ENCODE results near the gene RPL10A.
"Not testable (repeated sequence)": the region's sequence is repeated elsewhere in the genome, so short reads cannot be mapped to it uniquely, and the experiment has no call there.

RPL10A gene

DNA sequence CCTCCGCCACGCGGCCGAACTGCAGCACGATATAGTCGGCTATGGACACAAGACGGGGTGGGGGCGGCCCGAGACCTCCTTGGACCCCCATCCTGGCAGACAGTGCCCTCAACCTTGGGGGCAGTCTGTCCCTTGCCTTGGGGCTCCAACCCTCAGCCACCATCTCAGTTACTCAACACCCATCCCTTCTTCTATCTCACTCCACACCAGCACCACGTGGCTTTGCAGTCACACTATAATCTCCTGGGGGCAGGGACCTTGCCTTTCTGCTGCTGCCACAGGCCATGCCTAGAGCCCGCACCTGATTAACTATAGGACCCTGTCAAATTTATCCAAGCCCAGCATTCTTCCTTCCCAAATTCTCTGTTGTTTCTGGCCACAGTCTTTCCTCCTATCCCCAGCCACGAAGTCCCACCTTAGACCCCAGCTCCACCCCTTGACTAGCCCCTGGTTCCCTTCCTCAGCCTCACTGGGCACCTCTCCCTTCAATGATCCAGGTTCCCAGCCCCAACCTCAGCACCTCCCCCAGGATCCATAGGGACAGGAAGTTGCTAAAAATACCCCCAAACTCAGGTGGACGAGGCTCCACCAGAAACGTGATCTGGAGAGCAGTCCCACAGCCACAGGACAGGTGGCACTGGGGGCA is 30.3 kb downstream of the RPL10A start:
- H3K4me3 ChIP-seq: peak overlapping the region; percentile 71 to 88 (median 80)
- peak overlapping the region in 19 of 21 experiments; percentile 74 to 99 (median 97) for H3K27ac ChIP-seq

DNA sequence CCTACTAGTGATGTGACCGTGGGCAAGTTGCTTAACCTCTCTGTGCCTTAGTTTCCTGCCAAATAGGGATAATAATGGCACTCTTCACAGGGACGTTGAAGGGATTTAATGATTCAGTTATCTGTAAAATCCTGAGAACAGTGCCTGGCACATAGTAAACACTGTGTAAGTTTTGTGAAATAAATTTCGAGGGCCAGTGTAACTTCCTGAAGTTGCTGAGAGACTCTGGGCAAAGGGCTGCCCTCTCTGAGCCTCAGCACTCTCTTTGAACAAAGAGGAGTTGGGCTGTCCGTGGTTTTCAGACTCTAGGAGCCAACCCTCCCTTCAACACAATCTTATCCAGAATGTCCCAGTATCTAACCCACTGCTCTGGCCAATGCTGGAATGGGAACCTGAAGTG is 31.2 kb downstream of the RPL10A start:
- H3K27ac ChIP-seq: no peak overlapping the region

DNA sequence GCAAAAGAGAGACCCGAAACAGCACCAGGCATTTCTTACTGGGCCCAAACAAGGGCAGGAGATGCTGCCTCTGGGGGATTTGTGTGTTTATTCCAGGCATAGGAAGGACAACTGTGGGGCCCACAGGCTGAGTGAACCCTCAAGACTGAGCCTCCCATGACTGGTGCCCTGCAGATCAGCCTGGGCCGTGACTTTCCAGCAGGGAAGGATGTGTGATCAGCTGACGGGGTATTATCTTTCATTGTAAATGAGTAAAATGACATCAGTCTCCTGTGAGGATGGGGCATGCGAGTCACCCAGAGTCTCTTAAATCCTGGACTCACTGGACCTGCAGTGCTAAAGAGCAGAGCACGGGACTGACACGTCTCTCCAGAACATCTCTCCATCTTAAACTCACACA is 32.6 kb downstream of the RPL10A start:
- Histone ChIP-seq H3K27ac (no peak overlapping the region), H3K4me3 (no peak overlapping the region)

More for the DNA sequence above, 31.2 kb downstream of the RPL10A start:
- H3K4me3 ChIP-seq: no peak overlapping the region

DNA sequence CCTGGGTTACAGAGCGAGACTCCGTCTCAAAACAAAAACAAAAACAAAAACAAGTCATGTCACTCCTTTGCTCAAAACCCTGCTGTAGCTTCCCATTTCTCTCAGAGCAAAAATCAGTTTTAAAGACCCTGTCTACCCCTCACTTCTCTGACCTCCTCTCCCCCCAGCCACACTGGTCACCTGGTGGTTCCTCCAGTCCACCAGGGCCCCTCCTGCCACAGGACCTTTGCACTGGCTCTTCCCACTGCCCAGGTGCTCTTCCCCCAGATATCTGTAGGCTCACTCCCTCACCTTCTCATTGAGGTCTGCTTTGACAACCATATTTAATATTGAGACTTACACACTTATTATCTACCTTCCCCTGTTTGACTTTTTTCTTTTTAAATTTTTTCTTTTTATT is 33.6 kb downstream of the RPL10A start:
- H3K4me3 ChIP-seq: no peak overlapping the region
- no peak overlapping the region for H3K27ac ChIP-seq

DNA sequence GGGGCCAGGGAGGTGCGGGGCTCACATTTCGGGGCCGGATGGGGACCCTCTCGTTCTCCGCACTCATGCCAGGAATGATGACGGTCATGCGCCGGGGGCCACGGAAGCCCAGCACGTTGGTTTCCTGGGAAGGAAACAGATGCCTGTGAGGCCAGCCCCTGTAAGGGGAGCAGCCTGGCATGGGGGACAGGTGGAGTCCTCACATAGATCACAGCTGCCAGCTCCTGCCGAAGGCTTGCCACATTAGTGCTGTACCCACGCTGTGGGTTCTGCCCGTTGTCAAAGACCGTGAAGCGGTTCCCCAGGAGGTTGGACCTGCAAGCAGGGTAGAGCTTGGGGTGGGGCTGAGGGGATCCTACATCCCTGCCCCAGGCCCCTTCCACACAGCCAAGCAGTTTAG is 35.3 kb downstream of the RPL10A start:
- Histone ChIP-seq H3K27ac (no peak overlapping the region), H3K4me3 (no peak overlapping the region)

DNA sequence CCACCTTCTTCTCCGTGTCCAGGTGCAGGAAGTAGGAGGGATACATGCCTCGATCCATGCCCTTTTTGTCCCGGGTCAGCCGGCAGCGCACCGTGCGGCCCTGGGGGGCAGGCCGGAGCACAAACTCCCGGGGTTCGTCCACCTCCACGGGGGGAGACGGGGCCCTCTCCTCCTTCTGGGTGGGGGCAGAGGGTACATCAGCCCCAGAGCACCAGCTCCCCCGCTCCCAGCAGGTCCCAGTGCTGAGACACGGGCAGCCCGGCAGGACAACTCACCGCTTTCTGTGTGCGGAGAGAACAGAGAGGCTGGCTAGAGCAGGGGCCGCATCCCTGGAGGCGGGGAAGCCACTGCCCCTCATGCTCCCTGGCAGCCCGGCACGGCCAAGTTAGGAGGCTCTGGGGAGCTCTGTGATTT is 37.8 kb downstream of the RPL10A start:
- no peak overlapping the region for H3K4me3 ChIP-seq
- H3K27ac ChIP-seq: no peak overlapping the region

DNA sequence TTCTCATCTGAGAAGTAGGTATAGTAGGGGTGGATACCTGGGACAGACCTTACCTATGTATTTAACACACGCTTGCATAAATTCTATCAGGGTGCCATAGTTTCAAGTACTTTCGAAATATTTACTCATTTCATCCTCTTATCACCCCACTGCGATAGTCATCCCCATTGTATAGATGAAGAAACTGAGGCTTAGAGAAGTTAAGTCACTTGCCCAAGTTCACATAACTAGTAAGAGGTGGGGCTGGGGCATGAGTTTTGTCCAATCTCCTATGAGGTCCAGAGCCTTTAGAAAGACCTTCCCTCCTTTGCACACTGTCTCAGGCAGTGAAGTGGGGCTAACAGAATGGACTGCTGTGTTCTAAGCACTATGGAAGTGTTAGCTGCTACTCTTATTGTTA is 38.3 kb downstream of the RPL10A start:
- H3K27ac ChIP-seq: no peak overlapping the region
- H3K4me3 ChIP-seq: no peak overlapping the region

DNA sequence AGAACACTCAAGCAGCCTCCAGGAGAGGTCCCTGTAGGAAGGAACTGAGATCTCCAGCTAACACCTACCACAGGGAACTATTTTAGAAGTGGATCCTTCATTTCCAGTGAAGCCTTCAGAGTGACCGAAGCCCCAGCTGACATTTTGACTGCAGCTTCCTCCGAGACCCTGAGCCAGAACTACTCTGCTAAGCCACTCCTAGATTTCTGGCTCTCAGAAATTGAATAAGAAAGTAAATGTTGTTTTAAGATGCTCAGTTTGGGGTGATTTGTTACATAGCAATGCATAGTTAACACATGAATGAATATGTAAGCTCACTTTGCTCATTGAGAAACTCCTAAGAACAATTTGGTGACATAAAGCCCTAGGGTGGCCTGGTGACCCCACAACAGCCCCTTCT is 39.0 kb downstream of the RPL10A start:
- no peak overlapping the region for H3K27ac ChIP-seq
- no peak overlapping the region for H3K4me3 ChIP-seq

DNA sequence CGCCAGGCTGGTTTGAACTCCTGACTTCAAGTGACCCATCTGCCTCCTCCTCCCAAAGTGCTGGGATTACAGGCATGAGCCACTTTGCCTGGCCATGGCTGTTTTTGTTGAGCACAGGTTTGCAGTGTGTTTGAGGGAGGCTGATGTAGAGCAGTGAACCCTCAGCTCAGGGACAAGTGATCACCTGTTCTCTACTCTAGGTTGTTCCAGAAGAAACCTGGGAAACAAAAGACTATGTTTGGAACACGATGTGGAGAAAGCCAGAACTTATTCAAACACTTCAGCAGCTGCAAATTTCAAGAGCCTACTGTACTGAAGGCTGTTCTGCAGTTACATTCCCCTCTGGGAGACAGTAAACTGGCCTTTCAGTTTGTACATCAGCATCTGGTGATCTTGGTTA is 39.8 kb downstream of the RPL10A start:
- no peak overlapping the region for H3K27ac ChIP-seq
- H3K4me3 ChIP-seq: no peak overlapping the region

DNA sequence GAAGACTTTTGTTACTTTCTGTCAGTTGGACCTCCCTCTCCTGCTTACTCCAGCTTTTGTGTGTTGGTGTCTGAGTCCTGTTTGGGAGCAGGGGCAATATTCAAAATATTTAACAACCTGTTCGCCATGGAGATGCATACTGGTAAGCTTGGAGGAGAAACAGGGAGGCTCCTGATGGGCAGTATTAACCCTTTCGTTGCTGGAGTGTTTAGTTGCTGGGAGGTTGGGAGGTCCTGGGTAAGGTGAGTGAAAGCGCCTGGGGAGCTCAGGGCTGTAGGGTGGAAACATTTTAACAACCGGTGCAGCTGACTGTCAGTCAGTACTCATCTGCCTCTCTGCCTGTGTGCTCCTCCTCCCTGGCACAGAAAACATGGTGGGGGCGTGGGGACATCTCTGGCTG is 40.3 kb downstream of the RPL10A start:
- no peak overlapping the region for H3K27ac ChIP-seq

DNA sequence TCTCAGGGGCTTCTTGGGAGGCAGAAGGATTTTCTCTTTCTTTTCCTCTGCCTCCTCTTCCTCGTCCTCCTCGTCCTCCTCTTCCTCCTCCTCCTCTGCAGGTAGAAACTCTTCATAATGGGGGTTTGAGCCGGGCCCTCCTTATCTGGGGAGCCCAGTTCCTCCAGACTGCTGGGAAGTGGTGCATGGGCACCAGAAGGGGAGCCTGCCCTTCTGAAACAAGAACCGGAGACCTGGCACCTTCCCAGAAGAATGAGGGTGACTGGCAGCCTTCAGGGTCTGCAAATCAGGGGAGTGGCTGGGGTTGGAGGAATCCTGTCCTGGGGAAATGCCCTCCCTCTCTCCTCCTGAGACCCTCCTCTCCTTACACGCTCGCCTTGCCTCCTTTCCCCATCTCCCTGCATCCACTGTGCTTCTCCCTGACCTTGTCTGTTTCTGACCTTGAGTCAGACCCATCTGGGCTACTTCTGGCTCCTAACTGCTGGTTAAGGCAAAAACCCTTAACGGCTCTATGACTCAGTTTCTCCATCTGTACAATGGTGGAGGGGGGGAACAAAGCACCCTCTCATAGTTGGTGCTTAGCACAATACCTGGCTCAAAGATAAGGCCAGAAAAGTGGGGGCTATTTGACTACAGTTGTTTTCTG is 42.8 kb downstream of the RPL10A start:
- H3K27ac ChIP-seq: no peak overlapping the region

More for the DNA sequence above, 40.3 kb downstream of the RPL10A start:
- no peak overlapping the region for H3K4me3 ChIP-seq

DNA sequence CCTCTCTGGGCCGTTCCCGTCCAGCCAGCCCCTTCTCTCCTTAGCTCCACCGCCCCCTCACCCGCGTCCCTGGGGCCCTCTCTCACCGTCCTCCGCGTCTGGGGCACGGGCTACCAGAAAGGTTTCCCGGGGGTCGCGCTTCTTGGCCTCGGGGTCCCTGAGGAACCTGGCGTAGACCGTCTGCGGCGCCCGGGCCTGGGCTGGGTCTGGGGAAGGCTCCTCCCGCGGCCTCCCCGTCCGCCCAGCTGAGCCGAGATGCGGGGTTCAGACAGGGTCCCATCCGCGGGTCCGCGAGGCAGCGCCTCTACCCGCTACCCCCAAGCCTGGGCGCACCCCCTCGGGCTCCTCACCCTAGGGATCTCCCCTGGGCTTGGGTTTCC is 43.4 kb downstream of the RPL10A start:
- Histone ChIP-seq H3K4me3 (no peak overlapping the region), H3K27ac (no peak overlapping the region)

More for the DNA sequence above, 42.8 kb downstream of the RPL10A start:
- no peak overlapping the region for H3K4me3 ChIP-seq

DNA sequence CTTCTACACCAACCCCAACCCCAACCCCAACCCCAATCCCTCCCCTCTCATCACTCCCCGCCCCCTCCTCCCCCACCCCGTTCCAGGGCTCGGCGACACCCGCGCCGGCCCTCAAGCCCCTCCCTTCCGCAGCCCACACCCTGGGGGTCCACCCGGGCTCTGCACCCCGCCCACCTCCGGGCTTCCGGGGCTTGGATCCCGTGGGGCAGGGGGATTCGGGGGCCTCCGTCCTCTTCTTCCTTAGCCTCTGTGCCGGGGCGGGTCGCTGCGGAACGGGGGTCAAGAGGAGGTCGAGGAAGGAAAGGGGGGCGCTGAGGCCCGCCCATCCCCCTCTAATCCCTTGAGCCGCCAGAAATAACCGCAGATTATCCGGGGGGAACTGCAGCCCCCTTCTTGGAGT is 43.8 kb downstream of the RPL10A start:
- H3K4me3 ChIP-seq: no peak overlapping the region

DNA sequence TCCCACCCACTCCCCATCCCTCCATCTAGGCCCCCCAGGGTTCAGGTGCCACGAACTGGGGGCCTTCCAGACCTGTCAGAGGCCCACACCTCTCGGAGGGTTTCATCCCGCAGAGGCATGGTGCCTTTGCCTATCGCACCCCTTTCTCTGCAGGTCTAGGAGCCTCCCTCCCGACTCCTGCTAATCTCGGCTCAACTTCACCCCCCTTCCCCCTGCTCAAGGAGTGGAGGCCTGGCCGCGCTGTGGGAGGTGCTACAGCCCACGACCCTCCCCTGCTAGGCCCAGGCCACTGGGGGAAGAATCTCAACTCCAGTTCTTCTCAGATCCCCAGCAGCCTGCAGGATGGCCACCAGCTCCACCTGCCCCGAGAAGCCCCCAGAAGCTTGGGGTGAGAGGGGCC is 44.5 kb downstream of the RPL10A start, which contains the start of gene TULP1:
TULP1 (minus strand) TSS at position 157 of the 400 bp plus-strand sequence; CDS start at position 119, 38 bp downstream.
- Histone ChIP-seq H3K4me3 (no peak within 1 kb of the TSS), H3K27ac (no peak within 1 kb of the TSS)

More for the DNA sequence above, 43.8 kb downstream of the RPL10A start:
- no peak overlapping the region for H3K27ac ChIP-seq

DNA sequence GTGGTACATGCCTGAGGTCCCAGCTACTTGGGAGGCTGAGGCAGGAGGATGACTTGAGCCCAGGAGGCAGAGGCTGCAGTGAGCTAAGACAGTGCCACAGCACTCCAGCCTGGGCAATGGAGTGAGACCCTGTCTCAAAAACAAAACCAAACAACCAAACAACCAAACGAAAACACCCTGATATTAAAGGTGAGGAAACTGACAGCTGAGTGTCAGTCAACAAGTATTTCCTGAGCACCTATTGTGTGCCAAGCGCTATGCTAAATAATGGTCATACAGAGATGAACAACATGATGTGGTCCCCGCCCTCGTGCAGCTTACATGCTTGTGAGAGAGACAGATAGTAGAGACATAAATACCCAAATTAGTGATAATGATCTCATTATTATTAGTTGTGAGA is 46.4 kb downstream of the RPL10A start:
- H3K27ac ChIP-seq: no peak overlapping the region
- H3K4me3 ChIP-seq: no peak overlapping the region

DNA sequence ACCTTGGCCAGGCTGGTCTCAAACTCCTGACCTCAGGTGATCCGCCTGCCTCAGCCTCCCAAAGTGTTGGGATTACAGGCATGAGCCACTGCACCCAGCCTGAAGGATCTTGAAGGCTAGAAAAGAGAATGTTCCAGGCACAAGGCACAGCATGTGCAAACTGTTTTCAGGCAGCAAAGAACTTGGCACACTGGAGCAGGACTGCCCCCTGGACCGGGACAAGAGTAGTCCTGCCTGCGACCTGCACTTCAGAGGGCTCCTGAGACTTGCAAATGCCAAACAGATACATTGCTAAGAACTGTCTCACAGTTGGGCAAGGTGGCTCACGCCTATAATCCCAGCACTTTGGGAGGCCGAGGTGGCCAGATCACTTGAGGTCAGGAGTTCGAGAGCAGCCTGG is 47.7 kb downstream of the RPL10A start:
- H3K27ac ChIP-seq, H3K4me3 ChIP-seq: not testable (repeated sequence)

DNA sequence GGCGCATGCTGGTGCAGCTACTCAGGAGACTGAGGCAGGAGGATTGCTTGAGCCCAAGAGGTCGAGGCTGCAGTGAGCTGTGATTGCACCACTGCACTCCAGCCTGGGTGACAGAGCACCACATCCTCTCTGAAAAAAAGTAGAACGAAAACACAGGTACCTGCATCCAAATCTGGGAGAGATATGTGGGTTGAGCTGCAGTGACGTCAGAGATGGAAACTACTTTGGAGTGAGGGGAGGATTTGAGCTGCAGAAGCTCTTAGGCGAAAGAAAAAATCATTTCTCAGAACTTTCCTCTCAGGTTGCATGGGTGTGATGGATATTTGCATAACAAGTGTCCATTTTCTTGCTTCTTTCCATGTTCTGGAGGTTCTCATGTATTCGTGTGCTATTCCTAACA is 48.5 kb downstream of the RPL10A start:
- no peak overlapping the region for H3K4me3 ChIP-seq

DNA sequence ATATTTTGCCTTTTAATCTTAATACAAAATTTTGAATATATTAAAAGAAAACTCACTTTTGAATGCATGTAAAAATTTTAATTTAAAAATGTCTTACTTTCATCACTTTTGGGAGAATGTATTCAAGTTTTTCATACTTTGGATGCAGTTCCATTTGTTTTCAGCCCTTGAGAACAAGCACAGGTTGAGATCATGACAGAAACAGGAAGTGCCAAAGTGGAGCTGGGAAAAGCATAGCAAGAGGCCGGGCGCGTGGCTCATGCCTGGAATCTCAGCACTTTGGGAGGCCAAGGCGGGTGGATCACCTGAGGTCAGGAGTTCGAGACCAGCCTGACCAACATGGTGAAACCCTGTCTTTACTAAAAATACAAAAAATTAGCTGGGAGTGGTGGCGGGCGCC is 49.8 kb downstream of the RPL10A start:
- not testable (repeated sequence) for H3K4me3 ChIP-seq, H3K27ac ChIP-seq

More for the DNA sequence above, 48.5 kb downstream of the RPL10A start:
- H3K27ac ChIP-seq: no peak overlapping the region

DNA sequence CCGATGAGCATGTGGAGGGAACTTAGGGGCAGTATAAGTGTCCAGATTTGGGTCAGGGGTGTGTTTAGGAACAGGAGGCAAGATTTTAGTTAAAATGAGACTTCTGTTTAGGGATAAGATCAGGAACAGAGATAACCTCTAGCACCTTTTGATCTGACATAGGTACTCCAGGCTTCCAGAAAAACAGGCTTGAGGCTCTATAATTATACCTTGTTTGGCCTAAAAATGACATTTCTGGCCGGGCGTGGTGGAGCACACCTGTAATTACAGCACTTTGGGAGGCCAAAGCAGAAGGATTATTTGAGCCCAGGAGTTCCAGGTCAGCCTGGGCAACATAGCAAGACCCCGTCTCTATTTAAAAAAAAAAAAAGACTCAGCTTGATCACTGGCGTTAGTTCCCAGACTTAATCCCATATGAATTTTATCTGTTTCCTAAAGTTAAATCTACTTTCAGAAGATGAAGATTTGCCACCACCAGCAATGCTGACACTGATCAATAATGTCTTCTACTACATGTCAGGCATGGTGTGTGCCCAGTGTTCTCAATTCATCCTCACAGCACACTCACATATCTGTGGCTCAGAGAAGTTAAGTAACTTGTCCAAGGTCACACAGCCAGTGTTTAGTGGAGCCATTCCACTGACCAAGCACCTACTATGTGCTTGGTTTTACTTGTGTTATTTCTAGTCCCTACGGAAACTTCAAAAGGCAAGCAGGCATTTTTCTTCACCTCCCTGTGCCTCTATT is 50.5 kb downstream of the RPL10A start:
- H3K4me3 ChIP-seq: no peak overlapping the region
- no peak overlapping the region for H3K27ac ChIP-seq

DNA sequence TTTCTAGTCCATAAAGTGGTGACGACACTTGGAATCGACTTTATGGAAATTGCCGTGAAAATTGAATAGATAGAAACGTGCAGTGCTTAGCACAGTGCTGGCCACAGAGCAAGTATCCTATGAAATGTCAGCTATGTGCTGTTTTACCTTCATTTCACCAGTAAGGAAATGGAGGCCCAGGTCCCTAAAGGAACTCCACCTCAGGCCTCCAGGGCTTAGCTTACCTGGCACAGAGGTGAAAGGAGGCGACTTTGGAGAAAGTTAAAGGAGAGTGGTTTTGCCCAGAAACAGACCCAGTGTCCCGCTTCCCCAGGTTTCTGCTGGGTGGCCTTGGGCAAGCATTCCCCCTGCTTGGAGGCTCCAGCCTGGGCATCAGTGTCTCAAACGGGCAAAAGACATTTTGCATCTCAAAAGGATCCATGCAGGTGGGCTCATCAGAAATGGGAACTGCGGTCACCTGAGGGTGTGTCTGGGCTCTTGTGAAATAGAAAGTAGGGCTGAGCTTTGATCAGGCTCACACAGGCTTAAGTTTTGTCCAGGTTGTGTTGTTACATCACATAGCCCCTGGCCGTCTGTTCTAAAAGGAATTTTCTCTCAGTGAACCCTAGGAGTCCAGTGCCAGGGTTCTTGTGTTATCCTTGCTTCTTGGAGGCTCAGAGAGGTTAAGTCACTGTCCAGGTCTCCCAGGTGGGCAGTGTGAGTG is 51.3 kb downstream of the RPL10A start:
- Histone ChIP-seq H3K4me3 (no peak overlapping the region), H3K27ac (no peak overlapping the region)

Data from skin epidermis (tissue), 12 donors.